ENCODE results near the gene FRMD1. TPM values are rescaled to one million over a fixed set of nuclear protein-coding genes. Genes with fewer than 3 reads are reported as not detected.

FRMD1 gene
- total and polyA plus RNA-seq, 2 donors: 0.03 to 0.21 TPM

Other genes starting within 250 kb of the FRMD1 start
- gene KIF25, start 81.5 kb downstream of the FRMD1 start, total RNA-seq: not detected
- 0.53 TPM for gene KIF25, start 81.5 kb downstream of the FRMD1 start, polyA plus RNA-seq
- gene DACT2, start 240.6 kb upstream of the FRMD1 start, total RNA-seq: 4.0 TPM
- 0.60 TPM for gene DACT2, start 240.6 kb upstream of the FRMD1 start, polyA plus RNA-seq